ENCODE measurements around the gene ADAMTSL1.

The ADAMTSL1 gene

DNA sequence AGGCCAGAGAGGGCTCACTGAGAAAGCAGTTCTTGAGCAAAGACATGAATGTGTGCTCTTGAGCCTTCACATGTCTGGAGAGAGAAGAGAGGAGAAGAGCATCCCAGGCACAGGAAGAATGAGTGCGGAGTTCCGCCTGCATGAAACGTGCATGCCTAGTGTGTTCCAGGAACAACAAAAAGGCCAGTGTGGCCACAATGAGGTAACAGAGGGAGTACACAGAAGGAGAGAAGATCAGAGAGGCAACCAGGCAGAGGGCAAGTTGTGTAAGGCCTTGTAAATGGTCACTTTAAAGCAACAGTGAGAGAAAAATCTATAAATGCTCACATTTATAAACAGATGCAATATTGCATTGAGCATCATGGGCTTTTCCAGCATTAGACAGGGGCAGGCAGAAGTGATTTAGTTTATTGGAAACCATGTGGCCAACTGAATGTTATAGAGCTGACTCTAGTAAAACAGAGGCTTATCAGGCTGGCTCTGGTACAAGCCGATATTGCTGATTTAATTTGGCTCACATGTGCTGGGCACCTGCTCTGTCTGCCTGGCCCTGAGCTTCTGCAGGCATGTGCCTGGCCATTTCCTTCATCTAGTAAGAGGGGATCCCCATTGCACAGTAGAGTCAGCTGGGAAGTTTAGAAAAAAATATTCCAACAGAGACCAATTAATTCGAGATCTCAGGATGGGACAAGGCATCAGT lies 373.8 kb downstream of the ADAMTSL1 start:
- Mint-ChIP-seq H3K9me3 (peaks cover 22% of the 10 kb centered on the region), H3K4me1 (peaks cover 21% of the 10 kb centered on the region), H3K27ac (no peak overlapping the region), H3K4me3 (no peak overlapping the region), H3K27me3 (ENCODE audit: low read depth, poor library complexity) (no peaks in the 10 kb centered on the region), H3K36me3 (ENCODE audit: low read depth) (peaks cover 5% of the 10 kb centered on the region)
- no peak for DNase-seq
- TF ChIP-seq CTCF (IDR thresholded peaks at IDR 0.05): no peak

- DNase-seq: no peak
- no peak overlapping the region for H3K4me3 Mint-ChIP-seq
These were observed 374.7 kb downstream of the ADAMTSL1 start for GRCh38 chr9:18848657-18849056.

DNA sequence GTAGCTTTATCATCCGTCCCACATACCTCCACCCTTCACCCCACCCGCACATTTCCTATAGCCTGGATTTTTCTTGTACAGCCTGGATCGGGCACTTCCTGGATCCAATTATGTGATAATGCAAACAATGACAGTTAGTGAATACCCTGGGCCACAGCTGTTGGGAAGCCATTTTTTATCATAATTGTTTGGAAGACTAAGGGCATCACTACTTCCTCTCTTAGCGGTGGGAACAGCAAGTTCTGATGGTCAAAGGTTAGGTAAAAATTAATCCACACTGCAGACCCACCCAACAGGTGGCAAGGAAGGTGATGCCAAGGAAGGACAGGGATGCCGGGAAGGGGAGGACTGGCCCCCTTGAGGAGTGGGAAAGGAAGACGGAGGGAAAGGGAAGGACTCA lies 375.3 kb downstream of the ADAMTSL1 start:
- H3K4me1 Mint-ChIP-seq: peaks cover 21% of the 10 kb centered on the region
- DNase-seq: no peak

More at GRCh38 chr9:18848657-18849056, 374.7 kb downstream of the ADAMTSL1 start:
- Mint-ChIP-seq H3K27me3 (ENCODE audit: low read depth, poor library complexity) (no peaks in the 10 kb centered on the region), H3K4me1 (peaks cover 21% of the 10 kb centered on the region), H3K9me3 (peaks cover 16% of the 10 kb centered on the region), H3K27ac (no peak overlapping the region), H3K36me3 (ENCODE audit: low read depth) (peaks cover 5% of the 10 kb centered on the region)
- TF ChIP-seq CTCF (IDR thresholded peaks at IDR 0.05): no peak

GRCh38 chr9:18849890-18850677 lies 376.1 kb downstream of the ADAMTSL1 start:
- Mint-ChIP-seq H3K27me3 (ENCODE audit: low read depth, poor library complexity) (no peaks in the 10 kb centered on the region), H3K4me3 (no peak overlapping the region), H3K27ac (peak overlapping the region; percentile 86), H3K4me1 (peaks cover 21% of the 10 kb centered on the region), H3K9me3 (peaks cover 6% of the 10 kb centered on the region), H3K36me3 (ENCODE audit: low read depth) (peaks cover 2% of the 10 kb centered on the region)
- TF ChIP-seq CTCF (IDR thresholded peaks at IDR 0.05): no peak
- DNase-seq: no peak

More for the DNA sequence above, 375.3 kb downstream of the ADAMTSL1 start:
- Mint-ChIP-seq H3K4me3 (no peak overlapping the region), H3K27me3 (ENCODE audit: low read depth, poor library complexity) (no peaks in the 10 kb centered on the region), H3K9me3 (peaks cover 10% of the 10 kb centered on the region), H3K36me3 (ENCODE audit: low read depth) (peaks cover 5% of the 10 kb centered on the region), H3K27ac (peak overlapping the region; percentile 14)
- TF ChIP-seq CTCF (IDR thresholded peaks at IDR 0.05): no peak

- Mint-ChIP-seq H3K27me3 (ENCODE audit: low read depth, poor library complexity) (peaks cover 4% of the 10 kb centered on the region), H3K36me3 (ENCODE audit: low read depth) (no peaks in the 10 kb centered on the region), H3K4me1 (peaks cover 21% of the 10 kb centered on the region), H3K27ac (peak overlapping the region; percentile 18), H3K4me3 (no peak overlapping the region), H3K9me3 (no peaks in the 10 kb centered on the region)
- TF ChIP-seq CTCF (IDR thresholded peaks at IDR 0.05): no peak
- no peak for DNase-seq
These were observed 377.3 kb downstream of the ADAMTSL1 start for GRCh38 chr9:18851069-18851795.
